IMR-90 (cell line): ENCODE measurements around the gene APOB. TPM values are rescaled to one million over a fixed set of nuclear protein-coding genes. Genes with fewer than 3 reads are reported as not detected.

ENCODE experiments used
- ATAC-seq: fragments of 200-7000 bp; cut with Tn5 transposase; 2 replicates; pipeline ENCODE4 v1.9.1; 2020; ENCODE audit warnings: low read depth, mild to moderate bottlenecking, moderate library complexity
- BruUV-seq: library from RNA; stranded (reverse); fragments of 400-500 nt; replicated peaks from 2 replicates; lab custom pipeline; 2021; lab: Mats Ljungman, UMichigan
- CTCF ChIA-PET: fragments of 300-600 bp; formaldehyde crosslinking; extraction: SDS; loops from one replicate; lab custom pipeline; 2021; ENCODE audit warnings: antibody characterized with exemption; lab: Yijun Ruan, JAX
- POLR2A ChIA-PET: fragments of 300-600 bp; sonication (Branson Sonifier 250); formaldehyde crosslinking; loops from one replicate; lab custom pipeline; 2022; ENCODE audit warnings: antibody characterized with exemption; ENCODE audit not compliant: unreplicated experiment; lab: Charles Lee
- DNase-seq: peaks from one replicate; pipeline ENCODE4 v3.0.0; 2013
- H2AFZ ChIP-seq: replicated peaks from 2 replicates; pipeline ENCODE3; 2013; ENCODE audit warnings: low read length, mild to moderate bottlenecking; ENCODE audit not compliant: poor library complexity
- H2AK5ac ChIP-seq: 2 replicates; pipeline ENCODE4 v1.6.1; 2013; ENCODE audit warnings: low read depth, low read length, inconsistent platforms
- H2AK9ac ChIP-seq: replicated peaks from 2 replicates; pipeline ENCODE3; 2013; ENCODE audit warnings: mild to moderate bottlenecking, low read depth, low read length, moderate library complexity; ENCODE audit not compliant: poor library complexity
- H2BK120ac ChIP-seq: 2 replicates; pipeline ENCODE4 v1.6.1; 2013; ENCODE audit warnings: low read depth, low read length, inconsistent platforms
- H2BK15ac ChIP-seq: 3 replicates; pipeline ENCODE4 v1.6.1; 2013; ENCODE audit warnings: low read depth, low read length, inconsistent platforms
- H2BK20ac ChIP-seq: 2 replicates; pipeline ENCODE4 v1.6.1; 2013; ENCODE audit warnings: low read depth, mild to moderate bottlenecking, inconsistent platforms, low read length, moderate library complexity
- H2BK5ac ChIP-seq: 2 replicates; pipeline ENCODE4 v1.6.1; 2013; ENCODE audit warnings: mild to moderate bottlenecking, low read depth, low read length, inconsistent platforms; ENCODE audit not compliant: poor library complexity, severe bottlenecking
- H3K14ac ChIP-seq: replicated peaks from 2 replicates; pipeline ENCODE4 v1.6.1; 2013; ENCODE audit warnings: low read depth, low read length, inconsistent platforms
- H3K18ac ChIP-seq: 2 replicates; pipeline ENCODE4 v1.6.1; 2013; ENCODE audit warnings: low read depth, low read length, control low read depth
- H3K23ac ChIP-seq: 2 replicates; pipeline ENCODE4 v1.6.1; 2013; ENCODE audit warnings: low read depth, low read length, inconsistent platforms
- H3K27ac ChIP-seq: 2 replicates; pipeline ENCODE4 v1.5.1; 2013; ENCODE audit warnings: mild to moderate bottlenecking, control low read depth, low read length; ENCODE audit not compliant: insufficient read depth
- H3K27me3 ChIP-seq: 2 replicates; pipeline ENCODE4 v1.6.1; 2013; ENCODE audit warnings: low read length; ENCODE audit not compliant: control insufficient read depth, insufficient read depth
- H3K36me3 ChIP-seq: 2 replicates; pipeline ENCODE4 v1.6.1; 2013; ENCODE audit warnings: low read length, mixed read lengths; ENCODE audit not compliant: control insufficient read depth, insufficient read depth
- H3K4ac ChIP-seq: 2 replicates; pipeline ENCODE4 v1.6.1; 2013; ENCODE audit warnings: low read depth, low read length, inconsistent platforms
- H3K4me1 ChIP-seq: 2 replicates; pipeline ENCODE4 v1.6.1; 2013; ENCODE audit warnings: low read length, mixed read lengths; ENCODE audit not compliant: control insufficient read depth, insufficient read depth
- H3K4me2 ChIP-seq: 2 replicates; pipeline ENCODE4 v1.6.1; 2013; ENCODE audit warnings: low read depth, mild to moderate bottlenecking, control low read depth, low read length, moderate library complexity
- H3K4me3 ChIP-seq: 2 replicates; pipeline ENCODE4 v1.5.1; 2013; ENCODE audit warnings: low read depth, mild to moderate bottlenecking, control low read depth, low read length, moderate library complexity; ENCODE audit not compliant: insufficient read depth
- H3K56ac ChIP-seq: 2 replicates; pipeline ENCODE4 v1.6.1; 2013; ENCODE audit warnings: low read length, inconsistent platforms; ENCODE audit not compliant: insufficient read depth; ENCODE audit errors: extremely low read depth
- H3K79me1 ChIP-seq, 2 experiments: 2 replicates each; pipeline ENCODE4 v1.6.1; 2013; ENCODE audit warnings: low read length in 2 of 2, inconsistent platforms in 1 of 2, low read depth in 1 of 2
- H3K9ac ChIP-seq: 2 replicates; pipeline ENCODE4 v1.6.1; 2013; ENCODE audit warnings: low read depth, low read length, control low read depth
- H3K9me1 ChIP-seq: 2 replicates; pipeline ENCODE4 v1.6.1; 2013; ENCODE audit warnings: low read length, inconsistent platforms; ENCODE audit not compliant: insufficient read depth
- H3K9me3 ChIP-seq: 2 replicates; pipeline ENCODE4 v1.6.1; 2013; ENCODE audit warnings: low read length; ENCODE audit not compliant: control insufficient read depth, insufficient read depth
- H4K20me1 ChIP-seq: 2 replicates; pipeline ENCODE4 v1.6.1; 2013; ENCODE audit warnings: low read length, inconsistent platforms; ENCODE audit not compliant: insufficient read depth
- H4K5ac ChIP-seq: 2 replicates; pipeline ENCODE4 v1.6.1; 2013; ENCODE audit warnings: mild to moderate bottlenecking, low read depth, low read length, control low read depth
- H4K8ac ChIP-seq, 2 experiments: 2 replicates each; pipeline ENCODE4 v1.6.1; 2013; ENCODE audit warnings: low read depth in 2 of 2, low read length in 2 of 2, control low read depth in 1 of 2, inconsistent platforms in 1 of 2
- H4K91ac ChIP-seq: 2 replicates; pipeline ENCODE4 v1.6.1; 2013; ENCODE audit warnings: low read depth, low read length, inconsistent platforms; ENCODE audit not compliant: insufficient read depth
- CEBPB ChIP-seq: IDR thresholded peaks from 2 replicates; pipeline ENCODE4 v1.6.1; 2012; ENCODE audit warnings: low read depth, low read length, improper control_type of control experiment
- WGBS, 2 experiments: methylation state at CpG; one replicate each; pipeline versions ENCODE4 v1.1.5 to v1.1.7; 2013; ENCODE audit warnings: missing lambda C conversion rate in 2 of 2; ENCODE audit not compliant: insufficient read length in 1 of 2; ENCODE audit errors: extremely low coverage in 2 of 2; 5-methylcytosine and 5-hydroxymethylcytosine counted together
- dilution Hi-C: fragments of 300-500 bp; cut with HindIII; formaldehyde crosslinking; loops from one replicate; pipeline ENCODE4 v1.14.3; 2018; ENCODE audit warnings: low sequenced_read_pairs; ENCODE audit not compliant: unreplicated experiment
- in situ Hi-C: fragments of 300-500 bp; cut with MboI; formaldehyde crosslinking; loops from 3 replicates; pipeline ENCODE4 v1.14.3; 2019; ENCODE audit warnings: low sequenced_read_pairs, inconsistent platforms, mixed read lengths
- intact Hi-C: fragments of 100-400 bp; cut with micrococcal nuclease; formaldehyde crosslinking; loops from 2 replicates; pipeline ENCODE4 v1.10.0; 2022
- polyA plus RNA-seq, 3 experiments: library from polyadenylated mRNA; depleted of rRNA; stranded (reverse); fragments of >200 nt; gene quantifications; 2 replicates each; pipeline ENCODE4 v1.2.3, GENCODE V29; 2012; ENCODE audit warnings: low replicate concordance in 1 of 3
- total RNA-seq: library from RNA; depleted of rRNA; stranded (reverse); fragments of >200 nt; gene quantifications from 2 replicates; pipeline ENCODE4 v1.2.3, GENCODE V29; 2012
- TF ChIP-seq, protein P1 (sequence below): fragments of 150-350 bp; IDR thresholded peaks from 2 replicates; pipeline ENCODE4 v1.6.1; 2017; ENCODE audit warnings: mild to moderate bottlenecking, antibody characterized with exemption, low read length, low read depth
- TF ChIP-seq, protein P2 (sequence below): fragments of 150-350 bp; IDR thresholded peaks from 2 replicates; pipeline ENCODE4 v1.6.1; 2016; ENCODE audit warnings: low read depth, mild to moderate bottlenecking, low read length, moderate library complexity, borderline replicate concordance

APOB gene
- total and polyA plus RNA-seq, 2 of the 4 experiments (the other 2 are of a cell fraction) = under 0.01 TPM; not detected in 1

DNA sequence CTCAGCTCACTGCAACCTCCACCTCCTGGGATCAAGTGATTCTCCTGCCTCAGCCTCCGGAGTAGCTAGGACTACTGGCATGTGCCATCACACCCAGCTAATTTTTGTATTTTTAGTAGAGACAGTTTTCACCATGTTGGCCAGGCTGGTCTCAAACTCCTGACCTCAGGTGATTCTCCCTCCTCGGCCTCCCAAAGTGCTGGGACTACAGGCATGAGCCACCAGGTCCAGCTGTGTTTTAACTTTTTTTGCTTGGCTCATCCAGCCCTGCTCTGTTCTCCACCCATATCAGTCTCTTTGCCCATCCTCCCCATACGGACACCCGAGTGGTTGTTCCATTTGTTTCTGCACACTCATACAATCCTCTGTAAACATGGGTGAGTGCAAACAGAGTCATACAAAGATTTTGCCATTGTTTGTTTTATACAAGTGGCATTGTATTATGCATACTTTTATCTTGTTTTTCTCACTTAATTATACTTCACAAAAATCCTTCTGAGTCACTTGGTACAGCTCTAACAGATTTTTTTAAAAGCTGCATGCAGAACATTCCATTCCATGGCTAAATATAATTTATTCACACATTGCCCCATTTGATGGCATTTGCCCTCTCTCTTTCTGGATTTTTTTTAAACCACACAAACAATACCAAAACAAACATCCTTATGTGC is 5.3 kb downstream of the APOB start:
- no peak overlapping the region for H3K56ac ChIP-seq
- H4K5ac ChIP-seq = no peak overlapping the region
- no peak overlapping the region for H2BK15ac ChIP-seq
- DNase-seq (no peak), ATAC-seq (no peak)
- CTCF ChIA-PET = interaction anchor here (0.9 kb wide), 1 partner anchor 378 kb away, joined by 4 read pairs; no protein-coding TSS in a partner anchor
- H3K4me2 ChIP-seq = no peak overlapping the region
- no peaks in the 10 kb centered on the region for H4K20me1 ChIP-seq
- POLR2A ChIA-PET = no interaction called here
- no peak overlapping the region for H3K9ac ChIP-seq
- no peak overlapping the region for H2AFZ ChIP-seq
- in situ Hi-C loops = no loop called here
- H3K4ac ChIP-seq = no peak overlapping the region
- no TSS peak for BruUV-seq
- H3K14ac ChIP-seq = no peak overlapping the region
- H4K91ac ChIP-seq = no peak overlapping the region
- H4K8ac ChIP-seq = no peak overlapping the region
- H3K4me1 ChIP-seq = no peaks in the 10 kb centered on the region
- H2BK5ac ChIP-seq = no peak overlapping the region
- intact Hi-C loops = no loop called here
- WGBS, 2 experiments = no CpG with 5 or more reads among the region's 4 CpGs
- no peaks in the 10 kb centered on the region; the same call in 1 of the 2 replicates for H3K9me1 ChIP-seq
- H3K36me3 ChIP-seq = no peaks in the 10 kb centered on the region
- no peak overlapping the region for H3K4me3 ChIP-seq
- TF ChIP-seq CEBPB = no peak
- TF ChIP-seq, protein P1, sequence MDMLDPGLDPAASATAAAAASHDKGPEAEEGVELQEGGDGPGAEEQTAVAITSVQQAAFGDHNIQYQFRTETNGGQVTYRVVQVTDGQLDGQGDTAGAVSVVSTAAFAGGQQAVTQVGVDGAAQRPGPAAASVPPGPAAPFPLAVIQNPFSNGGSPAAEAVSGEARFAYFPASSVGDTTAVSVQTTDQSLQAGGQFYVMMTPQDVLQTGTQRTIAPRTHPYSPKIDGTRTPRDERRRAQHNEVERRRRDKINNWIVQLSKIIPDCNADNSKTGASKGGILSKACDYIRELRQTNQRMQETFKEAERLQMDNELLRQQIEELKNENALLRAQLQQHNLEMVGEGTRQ = no peak
- TF ChIP-seq, protein P2, sequence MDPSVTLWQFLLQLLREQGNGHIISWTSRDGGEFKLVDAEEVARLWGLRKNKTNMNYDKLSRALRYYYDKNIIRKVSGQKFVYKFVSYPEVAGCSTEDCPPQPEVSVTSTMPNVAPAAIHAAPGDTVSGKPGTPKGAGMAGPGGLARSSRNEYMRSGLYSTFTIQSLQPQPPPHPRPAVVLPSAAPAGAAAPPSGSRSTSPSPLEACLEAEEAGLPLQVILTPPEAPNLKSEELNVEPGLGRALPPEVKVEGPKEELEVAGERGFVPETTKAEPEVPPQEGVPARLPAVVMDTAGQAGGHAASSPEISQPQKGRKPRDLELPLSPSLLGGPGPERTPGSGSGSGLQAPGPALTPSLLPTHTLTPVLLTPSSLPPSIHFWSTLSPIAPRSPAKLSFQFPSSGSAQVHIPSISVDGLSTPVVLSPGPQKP = no peak
- H3K23ac ChIP-seq = no peak overlapping the region
- H3K27ac ChIP-seq = no peak overlapping the region
- H3K9me3 ChIP-seq = no peaks in the 10 kb centered on the region
- H3K79me1 ChIP-seq = no peaks in the 10 kb centered on the region
- H2AK5ac ChIP-seq = no peak overlapping the region
- H3K27me3 ChIP-seq = peaks cover 2% of the 10 kb centered on the region; the same call in 1 of the 2 replicates
- H2BK120ac ChIP-seq = no peak overlapping the region
- no peak overlapping the region for H2BK20ac ChIP-seq
- no peak overlapping the region for H3K18ac ChIP-seq
- no peak overlapping the region for H2AK9ac ChIP-seq
- dilution Hi-C loops = no loop called here
